ENCODE measurements around the gene IRF9. TPM values are rescaled to one million over a fixed set of nuclear protein-coding genes. Genes with fewer than 3 reads are reported as not detected.
A peak's percentile ranks its signal among the peaks of the same experiment; 100 is the strongest.

IRF9 gene
- polyA plus RNA-seq, 1 donor from 2014 or later, result 136 TPM

GRCh38 chr14:24213866-24214662 is 53.0 kb downstream of the IRF9 start:
- Mint-ChIP-seq H3K27me3 (no peaks in the 10 kb centered on the region), H3K4me1 (peaks cover 20 to 35% (median 34%) of the 10 kb centered on the region in 3 donors), H3K36me3 (no peaks in the 10 kb centered on the region)

DNA sequence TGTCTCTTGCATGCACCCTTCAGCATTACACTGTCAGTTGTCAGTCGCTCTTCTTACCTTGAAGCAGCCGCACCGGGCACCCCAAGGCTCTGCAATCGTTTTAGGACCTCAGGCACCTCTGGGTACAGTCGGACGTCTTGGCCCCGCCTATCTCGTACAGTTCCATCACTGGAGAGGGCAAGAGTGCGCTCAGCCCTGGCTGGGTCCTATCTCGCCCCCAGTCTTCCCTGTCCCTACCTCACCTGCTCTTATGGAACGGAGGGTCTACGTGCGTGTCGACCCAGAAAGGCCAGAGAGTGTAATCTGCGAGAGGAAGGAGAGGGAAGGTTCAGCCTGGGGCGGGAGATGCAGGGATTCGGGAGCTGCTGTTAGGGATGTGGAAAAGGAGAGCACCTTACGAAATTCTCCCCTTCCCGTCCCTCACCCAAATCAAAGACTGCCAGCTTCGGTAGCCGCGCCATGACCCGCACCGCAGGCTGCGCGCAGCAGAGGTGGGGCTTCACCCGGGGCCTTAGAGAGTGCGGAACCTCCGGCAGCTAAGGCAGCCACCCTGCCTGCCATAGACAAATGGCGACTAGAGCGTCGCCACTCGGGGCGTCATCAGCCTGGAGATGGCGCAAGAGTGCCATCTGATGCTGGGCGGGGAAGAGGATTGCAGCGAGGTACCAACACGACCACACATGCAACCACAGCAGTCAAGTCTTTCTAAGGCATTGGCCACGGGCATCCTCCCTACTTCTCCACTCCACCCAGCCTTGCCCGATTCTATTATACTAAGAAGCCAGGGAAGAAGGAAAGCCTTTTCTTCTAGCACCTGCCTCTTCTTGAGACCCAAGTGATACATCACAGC is 54.7 kb downstream of the IRF9 start, which contains the start of gene MDP1:
TSS of gene MDP1 (minus strand) at position 572 of the 850 bp plus-strand sequence. CDS start at position 461, 111 bp downstream.
- Mint-ChIP-seq H3K4me3 (peak within 1 kb of the TSS; percentile 92 to 98 (median 94)), H3K27me3 (no peaks in the 10 kb centered on the region), H3K4me1 (peaks cover 25 to 38% (median 32%) of the 10 kb centered on the region in 3 donors), H3K27ac (peak within 1 kb of the TSS; percentile 84 to 94 (median 89)), H3K36me3 (peaks cover 1% of the 10 kb centered on the region), H3K9me3 (no peaks in the 10 kb centered on the region)

More at GRCh38 chr14:24213866-24214662, 53.0 kb downstream of the IRF9 start:
- Mint-ChIP-seq H3K4me3 (peak overlapping the region; percentile 88 to 99 (median 98)), H3K27ac (peak overlapping the region; percentile 89 to 100 (median 99)), H3K9me3 (no peaks in the 10 kb centered on the region)

Other genes starting within 250 kb of the IRF9 start
- gene DHRS4, start 207.5 kb upstream of the IRF9 start, polyA plus RNA-seq, result 29.8 TPM
- 14.6 TPM for gene DHRS4L2, start 172.3 kb upstream of the IRF9 start, polyA plus RNA-seq
- 0.35 TPM for gene CARMIL3, start 109.3 kb upstream of the IRF9 start, polyA plus RNA-seq
- not detected for gene CPNE6, start 89.7 kb upstream of the IRF9 start, polyA plus RNA-seq
- gene PCK2, start 67.0 kb upstream of the IRF9 start, polyA plus RNA-seq, result 50.2 TPM
- gene DCAF11, start 46.5 kb upstream of the IRF9 start, polyA plus RNA-seq, result 74.5 TPM
- gene NRL, start 46.3 kb upstream of the IRF9 start, polyA plus RNA-seq, result 2.6 TPM
- gene FITM1, start 30.6 kb upstream of the IRF9 start, polyA plus RNA-seq, result 1.1 TPM
- gene PSME1, start 25.1 kb upstream of the IRF9 start, polyA plus RNA-seq, result 804 TPM
- gene EMC9, start 19.7 kb upstream of the IRF9 start, polyA plus RNA-seq, result 18.2 TPM
- gene PSME2, start 14.7 kb upstream of the IRF9 start, polyA plus RNA-seq, result 328 TPM
- 54.3 TPM for gene RNF31, start 13.8 kb upstream of the IRF9 start, polyA plus RNA-seq
- gene REC8, start 10.8 kb downstream of the IRF9 start, polyA plus RNA-seq, result 12.5 TPM
- gene IPO4, start 27.6 kb downstream of the IRF9 start, polyA plus RNA-seq, result 15.8 TPM
- 25.1 TPM for gene TM9SF1, start 34.2 kb downstream of the IRF9 start, polyA plus RNA-seq
- 0.84 TPM for gene TSSK4, start 44.4 kb downstream of the IRF9 start, polyA plus RNA-seq
- gene CHMP4A, start 52.2 kb downstream of the IRF9 start, polyA plus RNA-seq, result 170 TPM
- 33.5 TPM for gene MDP1, start 54.8 kb downstream of the IRF9 start, polyA plus RNA-seq
- 273 TPM for gene NEDD8, start 71.1 kb downstream of the IRF9 start, polyA plus RNA-seq
- 64.1 TPM for gene GMPR2, start 71.7 kb downstream of the IRF9 start, polyA plus RNA-seq
- 186 TPM for gene TINF2, start 81.4 kb downstream of the IRF9 start, polyA plus RNA-seq
- not detected for gene TGM1, start 101.9 kb downstream of the IRF9 start, polyA plus RNA-seq
- gene RABGGTA, start 110.3 kb downstream of the IRF9 start, polyA plus RNA-seq, result 37.9 TPM
- gene DHRS1, start 138.5 kb downstream of the IRF9 start, polyA plus RNA-seq, result 27.3 TPM
- gene NOP9, start 138.6 kb downstream of the IRF9 start, polyA plus RNA-seq, result 1.6 TPM
- gene CIDEB, start 146.7 kb downstream of the IRF9 start, polyA plus RNA-seq, result 19.2 TPM
- gene LTB4R2, start 148.9 kb downstream of the IRF9 start, polyA plus RNA-seq, result 0.97 TPM
- 2.5 TPM for gene LTB4R, start 150.2 kb downstream of the IRF9 start, polyA plus RNA-seq
- 0.75 TPM for gene ADCY4, start 173.8 kb downstream of the IRF9 start, polyA plus RNA-seq
- 14.8 TPM for gene RIPK3, start 178.7 kb downstream of the IRF9 start, polyA plus RNA-seq
- 0.20 TPM for gene NFATC4, start 206.9 kb downstream of the IRF9 start, polyA plus RNA-seq
- gene NYNRIN, start 237.7 kb downstream of the IRF9 start, polyA plus RNA-seq, result not detected

Measured in IgD-negative memory B cell (primary cell).